ENCODE measurements around the gene SRF. TPM values are rescaled to one million over a fixed set of nuclear protein-coding genes. Genes with fewer than 3 reads are reported as not detected.

The SRF gene
- total RNA-seq, 6 experiments from 2014 or later: 37.4 to 49.7 (median 39.3) TPM

- Mint-ChIP-seq H3K27ac (peak overlapping the region; percentile 52), H3K27me3 (ENCODE audit: insufficient read depth) (peaks cover 2% of the 10 kb centered on the region), H3K36me3 (ENCODE audit: low read depth) (peaks cover 4% of the 10 kb centered on the region; the same call in 1 of the 2 replicates), H3K4me3 (no peak overlapping the region), H3K9me3 (no peaks in the 10 kb centered on the region), H3K4me1 (ENCODE audit: low read depth) (peaks cover 52% of the 10 kb centered on the region)
- no peak for TF ChIP-seq CTCF (IDR thresholded peaks at IDR 0.05)
- DNase-seq: no peak
These were observed 23.2 kb upstream of the SRF start for GRCh38 chr6:43147691-43148477.

GRCh38 chr6:43149265-43149664 lies 21.8 kb upstream of the SRF start:
- Mint-ChIP-seq H3K4me1 (ENCODE audit: low read depth) (peaks cover 38% of the 10 kb centered on the region), H3K9me3 (no peaks in the 10 kb centered on the region), H3K36me3 (ENCODE audit: low read depth) (peaks cover 4% of the 10 kb centered on the region; the same call in 1 of the 2 replicates), H3K4me3 (no peak overlapping the region), H3K27me3 (ENCODE audit: insufficient read depth) (no peaks in the 10 kb centered on the region; the same call in none of the 2 replicates), H3K27ac (peak overlapping the region; percentile 83)
- peak; percentile 34; the same call in 1 of the 2 replicates for TF ChIP-seq CTCF (IDR thresholded peaks at IDR 0.05)
- DNase-seq: peak; percentile 55

GRCh38 chr6:43150051-43150751 lies 20.9 kb upstream of the SRF start:
- H3K36me3 Mint-ChIP-seq (ENCODE audit: low read depth): peaks cover 1% of the 10 kb centered on the region; the same call in 1 of the 2 replicates
- H3K4me3 Mint-ChIP-seq: no peak overlapping the region
- no peak for DNase-seq
- no peak for TF ChIP-seq CTCF (IDR thresholded peaks at IDR 0.05)
- H3K27me3 Mint-ChIP-seq (ENCODE audit: insufficient read depth): no peaks in the 10 kb centered on the region; the same call in none of the 2 replicates
- H3K4me1 Mint-ChIP-seq (ENCODE audit: low read depth): peaks cover 29% of the 10 kb centered on the region
- H3K9me3 Mint-ChIP-seq: no peaks in the 10 kb centered on the region
- peak overlapping the region; percentile 83 for H3K27ac Mint-ChIP-seq

GRCh38 chr6:43159599-43159998 lies 11.5 kb upstream of the SRF start:
- Mint-ChIP-seq H3K9me3 (no peaks in the 10 kb centered on the region), H3K36me3 (ENCODE audit: low read depth) (no peaks in the 10 kb centered on the region; the same call in 1 of the 2 replicates)
- no peak for DNase-seq

GRCh38 chr6:43163899-43164298 lies 7.2 kb upstream of the SRF start:
- Mint-ChIP-seq H3K9me3 (no peaks in the 10 kb centered on the region), H3K4me3 (no peak overlapping the region), H3K36me3 (ENCODE audit: low read depth) (no peaks in the 10 kb centered on the region; the same call in 1 of the 2 replicates), H3K27me3 (ENCODE audit: insufficient read depth) (peaks cover 6% of the 10 kb centered on the region), H3K27ac (no peak overlapping the region), H3K4me1 (ENCODE audit: low read depth) (peaks cover 7% of the 10 kb centered on the region; the same call in 1 of the 2 replicates)
- no peak for DNase-seq
- no peak for TF ChIP-seq CTCF (IDR thresholded peaks at IDR 0.05)

More at GRCh38 chr6:43159599-43159998, 11.5 kb upstream of the SRF start:
- Mint-ChIP-seq H3K27me3 (ENCODE audit: insufficient read depth) (peaks cover 6% of the 10 kb centered on the region), H3K27ac (no peak overlapping the region), H3K4me1 (ENCODE audit: low read depth) (peaks cover 5% of the 10 kb centered on the region; the same call in 1 of the 2 replicates), H3K4me3 (no peak overlapping the region)
- no peak for TF ChIP-seq CTCF (IDR thresholded peaks at IDR 0.05)
